K562 (cell line): ENCODE data around the gene PEAR1. TPM values are rescaled to one million over a fixed set of nuclear protein-coding genes. Genes with fewer than 3 reads are reported as not detected.
A peak's percentile ranks its signal among the peaks of the same experiment; 100 is the strongest.

Experiments
- HDAC8 ChIP-seq: fragments of 450-650 bp; IDR thresholded peaks from 2 replicates; pipeline ENCODE4 v1.6.1; 2016; ENCODE audit warnings: mild to moderate bottlenecking, missing genetic modification characterization, moderate library complexity, missing compliant biosample characterization
- MCM3 ChIP-seq: fragments of 450-650 bp; IDR thresholded peaks from 2 replicates; pipeline ENCODE4 v1.6.1; 2016
- NCOA4 ChIP-seq: fragments of 450-650 bp; IDR thresholded peaks from 2 replicates; pipeline ENCODE4 v1.6.1; 2018; ENCODE audit warnings: mild to moderate bottlenecking; ENCODE audit not compliant: partially characterized antibody
- NONO ChIP-seq, 2 experiments: fragments of 200-400 bp in 1 of 2; fragments of 450-650 bp in 1 of 2; formaldehyde crosslinking in 1 of 2; IDR thresholded peaks; 2 replicates each; pipeline ENCODE4 v1.6.1; 2017; ENCODE audit warnings: low read depth in 2 of 2, mild to moderate bottlenecking in 2 of 2, moderate library complexity in 2 of 2, low read length in 1 of 2
- POLR2AphosphoS5 ChIP-seq: IDR thresholded peaks from 2 replicates; pipeline ENCODE4 v1.6.1; 2011; ENCODE audit warnings: mild to moderate bottlenecking, low read depth, low read length, moderate library complexity; ENCODE audit not compliant: control insufficient read depth, insufficient read depth
- RUNX1 ChIP-seq: sonication (generic); IDR thresholded peaks from 2 replicates; pipeline ENCODE4 v1.6.1; 2016; ENCODE audit warnings: antibody characterized with exemption, low read depth
- SMARCA4 ChIP-seq: fragments of 450-650 bp; IDR thresholded peaks from 2 replicates; pipeline ENCODE4 v1.6.1; 2016
- THRAP3 ChIP-seq: fragments of 450-650 bp; IDR thresholded peaks from 2 replicates; pipeline ENCODE4 v1.6.1; 2016; ENCODE audit warnings: mild to moderate bottlenecking, inconsistent platforms, borderline replicate concordance
- TRIM24 ChIP-seq, 2 experiments: fragments of 450-650 bp; IDR thresholded peaks; 2 replicates each; pipeline ENCODE4 v1.6.1; 2016
- ZNF143 ChIP-seq: sonication (generic); formaldehyde crosslinking; IDR thresholded peaks from 2 replicates; pipeline ENCODE4 v1.9.0; 2022; ENCODE audit warnings: mild to moderate bottlenecking, missing genetic modification reagents
- ZNF583 ChIP-seq: fragments of 250-450 bp; sonication (Bioruptor Pico); IDR thresholded peaks from 2 replicates; pipeline ENCODE4 v1.4.0; 2020
- polyA plus RNA-seq, 8 experiments: library from polyadenylated mRNA; depleted of rRNA in 4 of 8; stranded (reverse) in 5 of 8; unstranded in 3 of 8; fragments of >200 nt; fragmentation: Nextera tagmentation in 2 of 8; fragmentation: Illumina TruSeq in 1 of 8; extraction: Ambion mirVana in 2 of 8; extraction: Trizol in 1 of 8; gene quantifications; 2 replicates each; pipeline versions ENCODE4 v1.2.1 to v1.2.3, GENCODE V29; 2011 to 2014; ENCODE audit warnings: inconsistent platforms in 1 of 8, missing spikeins in 1 of 8
- total RNA-seq, 7 experiments: library from RNA; depleted of rRNA in 6 of 7; stranded (reverse); fragments of >200 nt in 6 of 7; fragmentation: Illumina TruSeq in 2 of 7; extraction: Trizol in 2 of 7; gene quantifications; 2 replicates each; pipeline versions ENCODE4 v1.2.1 to v1.2.3, GENCODE V29; 2011 to 2021; ENCODE audit warnings: low replicate concordance in 1 of 7
- TF ChIP-seq, protein P1 (sequence below): fragments of 250-450 bp; sonication (Bioruptor Pico); IDR thresholded peaks from 2 replicates; pipeline ENCODE4 v1.9.0; 2021; ENCODE audit warnings: mild to moderate bottlenecking, inconsistent platforms
- TF ChIP-seq, protein P2 (sequence below): sonication (generic); formaldehyde crosslinking; IDR thresholded peaks from 2 replicates; pipeline ENCODE4 v1.8.0; 2023; ENCODE audit warnings: mild to moderate bottlenecking, missing genetic modification reagents
- TF ChIP-seq, protein P3 (sequence below): sonication (generic); formaldehyde crosslinking; IDR thresholded peaks from 2 replicates; pipeline ENCODE4 v1.8.0; 2022; ENCODE audit warnings: missing genetic modification reagents, mild to moderate bottlenecking, borderline replicate concordance
- TF ChIP-seq, protein P4 (sequence below): IDR thresholded peaks from 2 replicates; pipeline ENCODE4 v1.6.1; 2011; ENCODE audit warnings: borderline replicate concordance, low read depth, mild to moderate bottlenecking, moderate library complexity, low read length; ENCODE audit not compliant: insufficient read depth, poor library complexity, severe bottlenecking

The PEAR1 gene
- total and polyA plus RNA-seq, 9 of the 15 experiments (the other 6 are each of a cell fraction or from before 2014, with no cell fraction given) = 0.87 to 13.9 (median 6.1) TPM

DNA sequence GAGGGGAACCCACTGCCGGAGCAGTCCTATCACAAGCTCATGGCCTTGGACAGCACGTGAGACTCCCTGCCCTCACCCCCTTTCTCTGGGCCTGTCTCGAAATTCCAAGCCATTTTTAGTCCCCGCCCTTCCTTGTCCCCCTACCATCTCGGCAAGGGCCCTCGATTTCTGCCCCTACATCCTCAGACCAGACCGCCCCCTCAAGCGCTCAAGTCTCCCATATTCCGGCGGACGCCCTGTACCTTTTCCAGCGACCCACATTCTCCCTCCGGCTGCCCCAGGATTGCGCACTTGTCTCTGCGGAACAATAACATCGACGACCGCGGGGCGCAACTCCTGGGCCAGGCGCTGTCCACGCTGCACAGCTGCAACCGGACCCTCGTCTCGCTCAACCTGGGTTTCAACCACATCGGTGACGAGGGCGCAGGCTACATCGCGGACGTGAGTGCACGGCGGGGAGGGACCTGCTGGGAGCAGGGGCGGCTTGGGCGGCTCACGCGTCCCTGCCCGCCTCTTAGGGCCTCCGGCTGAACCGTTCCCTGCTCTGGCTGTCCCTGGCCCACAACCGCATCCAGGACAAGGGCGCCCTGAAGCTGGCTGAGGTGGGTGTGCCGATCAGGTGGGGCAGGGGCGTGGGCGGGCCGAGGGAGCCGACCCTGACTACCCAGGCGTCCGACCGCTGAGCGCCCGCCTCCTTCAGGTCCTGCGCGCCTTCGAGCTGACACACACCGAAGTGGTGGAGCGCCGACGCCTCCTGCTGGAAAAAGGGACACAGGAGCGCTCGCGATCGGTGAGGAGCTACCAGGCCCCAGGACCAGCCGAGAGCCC lies 33.9 kb downstream of the PEAR1 start (continued):
- TF ChIP-seq, protein P1, sequence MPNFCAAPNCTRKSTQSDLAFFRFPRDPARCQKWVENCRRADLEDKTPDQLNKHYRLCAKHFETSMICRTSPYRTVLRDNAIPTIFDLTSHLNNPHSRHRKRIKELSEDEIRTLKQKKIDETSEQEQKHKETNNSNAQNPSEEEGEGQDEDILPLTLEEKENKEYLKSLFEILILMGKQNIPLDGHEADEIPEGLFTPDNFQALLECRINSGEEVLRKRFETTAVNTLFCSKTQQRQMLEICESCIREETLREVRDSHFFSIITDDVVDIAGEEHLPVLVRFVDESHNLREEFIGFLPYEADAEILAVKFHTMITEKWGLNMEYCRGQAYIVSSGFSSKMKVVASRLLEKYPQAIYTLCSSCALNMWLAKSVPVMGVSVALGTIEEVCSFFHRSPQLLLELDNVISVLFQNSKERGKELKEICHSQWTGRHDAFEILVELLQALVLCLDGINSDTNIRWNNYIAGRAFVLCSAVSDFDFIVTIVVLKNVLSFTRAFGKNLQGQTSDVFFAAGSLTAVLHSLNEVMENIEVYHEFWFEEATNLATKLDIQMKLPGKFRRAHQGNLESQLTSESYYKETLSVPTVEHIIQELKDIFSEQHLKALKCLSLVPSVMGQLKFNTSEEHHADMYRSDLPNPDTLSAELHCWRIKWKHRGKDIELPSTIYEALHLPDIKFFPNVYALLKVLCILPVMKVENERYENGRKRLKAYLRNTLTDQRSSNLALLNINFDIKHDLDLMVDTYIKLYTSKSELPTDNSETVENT (CRISPR knock-in tag) = no peak
- TF ChIP-seq, protein P2, sequence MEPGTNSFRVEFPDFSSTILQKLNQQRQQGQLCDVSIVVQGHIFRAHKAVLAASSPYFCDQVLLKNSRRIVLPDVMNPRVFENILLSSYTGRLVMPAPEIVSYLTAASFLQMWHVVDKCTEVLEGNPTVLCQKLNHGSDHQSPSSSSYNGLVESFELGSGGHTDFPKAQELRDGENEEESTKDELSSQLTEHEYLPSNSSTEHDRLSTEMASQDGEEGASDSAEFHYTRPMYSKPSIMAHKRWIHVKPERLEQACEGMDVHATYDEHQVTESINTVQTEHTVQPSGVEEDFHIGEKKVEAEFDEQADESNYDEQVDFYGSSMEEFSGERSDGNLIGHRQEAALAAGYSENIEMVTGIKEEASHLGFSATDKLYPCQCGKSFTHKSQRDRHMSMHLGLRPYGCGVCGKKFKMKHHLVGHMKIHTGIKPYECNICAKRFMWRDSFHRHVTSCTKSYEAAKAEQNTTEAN (CRISPR knock-in tag) = no peak
- TF ChIP-seq, protein P3, sequence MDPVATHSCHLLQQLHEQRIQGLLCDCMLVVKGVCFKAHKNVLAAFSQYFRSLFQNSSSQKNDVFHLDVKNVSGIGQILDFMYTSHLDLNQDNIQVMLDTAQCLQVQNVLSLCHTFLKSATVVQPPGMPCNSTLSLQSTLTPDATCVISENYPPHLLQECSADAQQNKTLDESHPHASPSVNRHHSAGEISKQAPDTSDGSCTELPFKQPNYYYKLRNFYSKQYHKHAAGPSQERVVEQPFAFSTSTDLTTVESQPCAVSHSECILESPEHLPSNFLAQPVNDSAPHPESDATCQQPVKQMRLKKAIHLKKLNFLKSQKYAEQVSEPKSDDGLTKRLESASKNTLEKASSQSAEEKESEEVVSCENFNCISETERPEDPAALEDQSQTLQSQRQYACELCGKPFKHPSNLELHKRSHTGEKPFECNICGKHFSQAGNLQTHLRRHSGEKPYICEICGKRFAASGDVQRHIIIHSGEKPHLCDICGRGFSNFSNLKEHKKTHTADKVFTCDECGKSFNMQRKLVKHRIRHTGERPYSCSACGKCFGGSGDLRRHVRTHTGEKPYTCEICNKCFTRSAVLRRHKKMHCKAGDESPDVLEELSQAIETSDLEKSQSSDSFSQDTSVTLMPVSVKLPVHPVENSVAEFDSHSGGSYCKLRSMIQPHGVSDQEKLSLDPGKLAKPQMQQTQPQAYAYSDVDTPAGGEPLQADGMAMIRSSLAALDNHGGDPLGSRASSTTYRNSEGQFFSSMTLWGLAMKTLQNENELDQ (CRISPR knock-in tag) = no peak
- TF ChIP-seq ZNF143 (CRISPR knock-in tag) (no peak), SMARCA4 (no peak), NCOA4 (no peak), THRAP3 (no peak), NONO (IDR thresholded peaks at IDR 0.05; ENCODE audit: low read depth in 2 of 2, low read length in 1 of 2) (0 out of 4 replicates have a peak, but pooled peaks of 1 of the 2 experiments have one; percentile 20), RUNX1 (no peak), TRIM24 (IDR thresholded peaks at IDR 0.05) (no peak), POLR2AphosphoS5 (no peak), HDAC8 (tag) (no peak), ZNF583 (no peak), MCM3 (no peak)
- TF ChIP-seq, protein P4, sequence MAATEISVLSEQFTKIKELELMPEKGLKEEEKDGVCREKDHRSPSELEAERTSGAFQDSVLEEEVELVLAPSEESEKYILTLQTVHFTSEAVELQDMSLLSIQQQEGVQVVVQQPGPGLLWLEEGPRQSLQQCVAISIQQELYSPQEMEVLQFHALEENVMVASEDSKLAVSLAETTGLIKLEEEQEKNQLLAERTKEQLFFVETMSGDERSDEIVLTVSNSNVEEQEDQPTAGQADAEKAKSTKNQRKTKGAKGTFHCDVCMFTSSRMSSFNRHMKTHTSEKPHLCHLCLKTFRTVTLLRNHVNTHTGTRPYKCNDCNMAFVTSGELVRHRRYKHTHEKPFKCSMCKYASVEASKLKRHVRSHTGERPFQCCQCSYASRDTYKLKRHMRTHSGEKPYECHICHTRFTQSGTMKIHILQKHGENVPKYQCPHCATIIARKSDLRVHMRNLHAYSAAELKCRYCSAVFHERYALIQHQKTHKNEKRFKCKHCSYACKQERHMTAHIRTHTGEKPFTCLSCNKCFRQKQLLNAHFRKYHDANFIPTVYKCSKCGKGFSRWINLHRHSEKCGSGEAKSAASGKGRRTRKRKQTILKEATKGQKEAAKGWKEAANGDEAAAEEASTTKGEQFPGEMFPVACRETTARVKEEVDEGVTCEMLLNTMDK = peak; percentile 24
